Muscle layer of duodenum (tissue), 2 donors: Measurements from ENCODE around the gene CMKLR1.

Source experiments
- H3K27ac ChIP-seq: one replicate; pipeline ENCODE4 v1.7.0; 2013; ENCODE audit warnings: mild to moderate bottlenecking, low read length
- H3K27me3 ChIP-seq: one replicate; pipeline ENCODE4 v1.7.0; 2013; ENCODE audit warnings: low read depth, mild to moderate bottlenecking, control low read depth, low read length
- H3K36me3 ChIP-seq, 2 donors: one replicate each; pipeline ENCODE4 v1.7.0; 2013; ENCODE audit warnings: low read length in 2 of 2, control low read depth in 1 of 2, mild to moderate bottlenecking in 1 of 2; ENCODE audit not compliant: insufficient read depth in 2 of 2, control insufficient read depth in 1 of 2
- H3K4me1 ChIP-seq, 2 donors: one replicate each; pipeline ENCODE4 v1.7.0; 2013; ENCODE audit warnings: low read length in 2 of 2, mild to moderate bottlenecking in 2 of 2, control low read depth in 1 of 2, moderate library complexity in 1 of 2; ENCODE audit not compliant: insufficient read depth in 2 of 2, control insufficient read depth in 1 of 2
- H3K4me3 ChIP-seq, 2 donors: one replicate each; pipeline ENCODE4 v1.7.0; 2013; ENCODE audit warnings: low read length in 2 of 2, low read depth in 1 of 2, mild to moderate bottlenecking in 1 of 2
- H3K9me3 ChIP-seq, 2 donors: one replicate each; pipeline ENCODE4 v1.7.0; 2013; ENCODE audit warnings: low read length in 2 of 2, control low read depth in 1 of 2, mild to moderate bottlenecking in 1 of 2; ENCODE audit not compliant: control insufficient read depth in 1 of 2
- donor health status: healthy.

Gene CMKLR1, protein sequence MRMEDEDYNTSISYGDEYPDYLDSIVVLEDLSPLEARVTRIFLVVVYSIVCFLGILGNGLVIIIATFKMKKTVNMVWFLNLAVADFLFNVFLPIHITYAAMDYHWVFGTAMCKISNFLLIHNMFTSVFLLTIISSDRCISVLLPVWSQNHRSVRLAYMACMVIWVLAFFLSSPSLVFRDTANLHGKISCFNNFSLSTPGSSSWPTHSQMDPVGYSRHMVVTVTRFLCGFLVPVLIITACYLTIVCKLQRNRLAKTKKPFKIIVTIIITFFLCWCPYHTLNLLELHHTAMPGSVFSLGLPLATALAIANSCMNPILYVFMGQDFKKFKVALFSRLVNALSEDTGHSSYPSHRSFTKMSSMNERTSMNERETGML

GRCh38 chr12:108338915-108339657, at the start of gene CMKLR1:
CMKLR1 (minus strand) TSS chr12:108339311; CDS start chr12:108293591, 45,720 bp downstream.
- Histone ChIP-seq H3K4me1 (peaks cover 0 to 3% of the 10 kb centered on the region in 2 donors), H3K4me3 (peak within 1 kb of the TSS; percentile 53 to 59), H3K36me3 (no peaks in the 10 kb centered on the region), H3K9me3 (no peaks in the 10 kb centered on the region), H3K27me3 (no peaks in the 10 kb centered on the region), H3K27ac (peak within 1 kb of the TSS; percentile 24)

- H3K9me3 ChIP-seq, result peaks cover 0 to 10% of the 10 kb centered on the region in 2 donors
- no peak overlapping the region for H3K27ac ChIP-seq
- no peaks in the 10 kb centered on the region for H3K27me3 ChIP-seq
- H3K36me3 ChIP-seq, result no peaks in the 10 kb centered on the region
- no peaks in the 10 kb centered on the region for H3K4me1 ChIP-seq
- H3K4me3 ChIP-seq, result no peak overlapping the region
Observed at GRCh38 chr12:108387771-108388170, 48.7 kb upstream of the CMKLR1 start.

GRCh38 chr12:108386709-108387360, 47.7 kb upstream of the CMKLR1 start:
- no peaks in the 10 kb centered on the region for H3K4me1 ChIP-seq
- no peak overlapping the region for H3K4me3 ChIP-seq
- H3K27ac ChIP-seq, result no peak overlapping the region
- H3K27me3 ChIP-seq, result no peaks in the 10 kb centered on the region
- peaks cover 0 to 10% of the 10 kb centered on the region in 2 donors for H3K9me3 ChIP-seq
- H3K36me3 ChIP-seq, result no peaks in the 10 kb centered on the region

- Histone ChIP-seq H3K27ac (no peak overlapping the region), H3K36me3 (no peaks in the 10 kb centered on the region), H3K4me1 (no peaks in the 10 kb centered on the region), H3K9me3 (peaks cover 0 to 10% of the 10 kb centered on the region in 2 donors), H3K27me3 (no peaks in the 10 kb centered on the region), H3K4me3 (no peak overlapping the region)
Observed at GRCh38 chr12:108382437-108382801, 43.3 kb upstream of the CMKLR1 start.

- H3K9me3 ChIP-seq, result peaks cover 0 to 10% of the 10 kb centered on the region in 2 donors
- H3K36me3 ChIP-seq, result no peaks in the 10 kb centered on the region
- H3K27me3 ChIP-seq, result no peaks in the 10 kb centered on the region
- no peak overlapping the region for H3K4me3 ChIP-seq
- H3K27ac ChIP-seq, result no peak overlapping the region
- no peaks in the 10 kb centered on the region for H3K4me1 ChIP-seq
Observed at GRCh38 chr12:108381787-108382436, 42.8 kb upstream of the CMKLR1 start.

GRCh38 chr12:108380382-108380781, 41.3 kb upstream of the CMKLR1 start:
- no peak overlapping the region for H3K27ac ChIP-seq
- no peaks in the 10 kb centered on the region for H3K27me3 ChIP-seq
- H3K9me3 ChIP-seq, result peaks cover 0 to 16% of the 10 kb centered on the region in 2 donors
- H3K36me3 ChIP-seq, result no peaks in the 10 kb centered on the region
- no peak overlapping the region for H3K4me3 ChIP-seq
- no peaks in the 10 kb centered on the region for H3K4me1 ChIP-seq

DNA sequence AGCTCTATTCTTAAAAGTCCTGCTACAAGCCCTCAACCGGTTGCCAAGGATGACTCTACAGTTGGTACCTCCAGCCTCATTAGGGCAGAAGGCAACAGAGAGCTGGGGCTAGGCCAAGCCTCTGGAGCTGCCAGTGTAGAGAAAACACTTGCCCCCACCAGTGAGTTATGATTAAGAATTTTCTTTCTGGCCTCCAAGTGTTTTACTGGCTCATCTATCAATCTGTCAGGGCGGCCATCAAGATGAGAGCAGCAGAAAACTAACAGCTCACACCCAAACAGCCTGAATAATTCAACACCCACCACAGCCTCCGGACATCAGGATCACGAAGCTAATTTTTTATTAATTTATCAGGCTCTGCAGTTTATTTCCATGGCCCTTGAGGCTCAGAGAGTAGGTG, 40.7 kb upstream of the CMKLR1 start:
- Histone ChIP-seq H3K27me3 (no peaks in the 10 kb centered on the region), H3K4me1 (no peaks in the 10 kb centered on the region), H3K27ac (no peak overlapping the region), H3K36me3 (no peaks in the 10 kb centered on the region), H3K4me3 (no peak overlapping the region), H3K9me3 (peaks cover 0 to 13% of the 10 kb centered on the region in 2 donors)

- Histone ChIP-seq H3K36me3 (no peaks in the 10 kb centered on the region), H3K27ac (no peak overlapping the region), H3K27me3 (no peaks in the 10 kb centered on the region), H3K9me3 (peaks cover 1 to 13% of the 10 kb centered on the region in 2 donors), H3K4me1 (no peaks in the 10 kb centered on the region), H3K4me3 (no peak overlapping the region)
Observed at GRCh38 chr12:108378926-108379325, 39.8 kb upstream of the CMKLR1 start.

DNA sequence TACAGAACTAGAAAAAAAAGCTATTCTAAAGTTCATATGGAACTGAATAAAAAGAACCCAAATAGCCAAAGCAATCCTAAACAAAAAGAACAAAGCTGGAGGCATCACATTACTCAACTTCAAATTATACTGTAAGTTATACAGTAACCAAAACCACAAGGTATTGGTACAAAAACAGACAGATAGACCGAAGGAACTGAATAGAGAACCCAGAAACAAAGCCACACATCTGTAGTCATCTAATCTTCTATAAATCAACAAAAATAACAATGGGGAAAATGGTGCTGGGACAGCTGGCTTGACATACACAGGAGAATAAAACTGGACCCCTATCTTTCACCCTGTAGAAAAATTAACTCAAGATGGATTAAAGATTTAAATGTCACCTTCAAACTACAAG, 38.1 kb upstream of the CMKLR1 start:
- no peaks in the 10 kb centered on the region for H3K4me1 ChIP-seq
- no peak overlapping the region for H3K4me3 ChIP-seq
- H3K36me3 ChIP-seq, result no peaks in the 10 kb centered on the region
- H3K27me3 ChIP-seq, result no peaks in the 10 kb centered on the region
- H3K27ac ChIP-seq, result no peak overlapping the region
- H3K9me3 ChIP-seq, result peaks cover 7 to 25% of the 10 kb centered on the region in 2 donors

DNA sequence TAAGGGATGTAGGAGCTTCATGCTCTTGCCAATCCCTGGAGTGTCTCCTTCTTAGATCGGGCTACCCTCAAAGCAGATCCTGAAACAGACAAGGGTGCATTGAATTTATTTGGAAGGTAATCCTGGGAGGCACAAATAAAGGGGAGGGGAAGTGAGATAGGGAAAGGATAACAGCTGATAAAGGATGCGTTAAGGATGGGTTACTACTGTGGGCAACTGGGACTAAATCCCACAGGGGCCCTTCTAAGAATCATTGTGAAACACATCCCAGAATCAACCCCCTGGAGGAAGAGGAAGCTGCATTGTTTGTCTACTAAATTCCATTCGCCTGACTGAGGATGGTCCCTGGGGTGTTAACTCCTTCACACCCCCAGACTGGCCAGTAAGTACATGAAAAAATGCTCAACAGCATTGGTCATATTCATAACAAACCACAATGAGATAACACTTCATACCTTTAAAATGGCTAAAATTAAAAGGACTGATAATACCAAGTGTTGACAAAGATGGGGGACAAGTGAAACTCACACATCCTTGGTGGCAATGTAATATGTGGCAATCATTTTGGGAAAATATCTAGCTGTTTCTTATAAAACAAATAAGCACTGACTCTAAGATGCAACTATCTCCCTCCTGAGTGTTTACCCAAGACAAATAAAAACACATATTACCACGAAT, 37.0 kb upstream of the CMKLR1 start:
- H3K4me3 ChIP-seq, result no peak overlapping the region
- H3K4me1 ChIP-seq, result no peaks in the 10 kb centered on the region
- H3K9me3 ChIP-seq, result peaks cover 7 to 25% of the 10 kb centered on the region in 2 donors
- no peaks in the 10 kb centered on the region for H3K36me3 ChIP-seq
- H3K27me3 ChIP-seq, result no peaks in the 10 kb centered on the region
- no peak overlapping the region for H3K27ac ChIP-seq
